ENCODE results near the gene LAMA4. TPM values are rescaled to one million over a fixed set of nuclear protein-coding genes. Genes with fewer than 3 reads are reported as not detected.
A peak's percentile ranks its signal among the peaks of the same experiment; 100 is the strongest.

Gene LAMA4
- total and polyA plus RNA-seq, 7 experiments from 2014 or later: not detected

DNA sequence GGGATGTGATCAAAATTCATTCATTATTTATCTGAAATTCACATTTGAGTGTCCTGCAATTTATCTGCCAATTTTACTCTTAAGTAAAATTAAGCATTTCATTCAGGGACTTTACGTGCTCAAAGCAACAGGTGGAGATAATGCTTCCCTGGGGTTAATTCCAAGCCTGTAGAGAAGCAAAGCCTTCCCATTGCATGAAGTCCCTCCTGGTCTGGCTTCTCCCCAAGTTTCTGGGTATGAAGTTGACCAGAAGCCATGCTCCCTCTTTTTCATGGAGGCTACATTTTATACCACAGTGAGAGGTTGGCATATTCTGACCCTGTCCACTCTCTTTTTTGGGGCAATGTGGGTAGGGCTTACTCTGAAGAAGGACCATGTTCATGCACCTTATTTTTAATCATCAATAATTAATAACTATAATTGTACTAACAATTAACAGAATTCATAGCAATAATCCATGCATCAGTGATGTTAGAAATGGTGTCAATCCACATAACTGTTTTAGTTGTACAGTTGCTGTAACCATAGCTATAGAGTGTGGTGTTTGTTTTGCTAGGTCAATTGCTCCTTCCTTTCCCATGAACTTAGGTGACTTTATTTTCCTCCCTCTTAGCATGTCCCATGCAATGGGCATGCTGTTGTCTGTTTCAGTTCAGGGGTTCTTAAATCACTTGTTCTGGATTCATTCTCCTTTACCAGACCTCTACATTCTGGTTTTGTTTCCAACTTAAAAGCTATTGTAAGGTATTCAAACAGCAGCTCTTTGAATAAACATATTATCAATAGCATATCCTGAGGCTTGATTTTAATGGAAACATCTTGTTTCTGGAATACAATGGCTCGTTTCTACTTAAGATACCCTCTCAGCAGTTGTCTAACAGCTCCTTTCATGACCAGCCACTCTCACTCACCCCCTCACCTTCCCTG, 1.5 kb downstream of the LAMA4 start:
- DNase-seq: no peak
- POLR2A ChIA-PET: no interaction called here
- H3K27ac Mint-ChIP-seq: no peak overlapping the region
- intact Hi-C loops (cut with micrococcal nuclease): no loop called here
- Histone ChIP-seq H3K4me3 (ENCODE audit: low read length) (no peak overlapping the region), H3K9me3 (ENCODE audit: control insufficient read depth in 2 of 3, low read length in 3 of 3) (no peaks in the 10 kb centered on the region), H3K27ac (ENCODE audit: low read depth, low read length) (no peak overlapping the region), H3K4me1 (ENCODE audit: control insufficient read depth in 2 of 2, insufficient read depth in 2 of 2, low read length in 2 of 2) (no peaks in the 10 kb centered on the region), H3K36me3 (ENCODE audit: control insufficient read depth in 2 of 3, insufficient read depth in 3 of 3, low read length in 3 of 3) (no peaks in the 10 kb centered on the region), H3K27me3 (ENCODE audit: control insufficient read depth in 2 of 2, insufficient read depth in 2 of 2, low read length in 2 of 2) (no peaks in the 10 kb centered on the region)
- no peak for ATAC-seq
- CTCF ChIA-PET: no interaction called here
- no peaks in the 10 kb centered on the region for H3K36me3 Mint-ChIP-seq
- peaks cover 12 to 19% (median 16%) of the 10 kb centered on the region in 7 donors for H3K4me1 Mint-ChIP-seq
- H3K9me3 Mint-ChIP-seq: no peaks in the 10 kb centered on the region
- peak overlapping the region; percentile 73 to 90 (median 80) for H3K4me3 Mint-ChIP-seq
- peaks cover 38 to 77% (median 52%) of the 10 kb centered on the region in 5 donors for H3K27me3 Mint-ChIP-seq

DNA sequence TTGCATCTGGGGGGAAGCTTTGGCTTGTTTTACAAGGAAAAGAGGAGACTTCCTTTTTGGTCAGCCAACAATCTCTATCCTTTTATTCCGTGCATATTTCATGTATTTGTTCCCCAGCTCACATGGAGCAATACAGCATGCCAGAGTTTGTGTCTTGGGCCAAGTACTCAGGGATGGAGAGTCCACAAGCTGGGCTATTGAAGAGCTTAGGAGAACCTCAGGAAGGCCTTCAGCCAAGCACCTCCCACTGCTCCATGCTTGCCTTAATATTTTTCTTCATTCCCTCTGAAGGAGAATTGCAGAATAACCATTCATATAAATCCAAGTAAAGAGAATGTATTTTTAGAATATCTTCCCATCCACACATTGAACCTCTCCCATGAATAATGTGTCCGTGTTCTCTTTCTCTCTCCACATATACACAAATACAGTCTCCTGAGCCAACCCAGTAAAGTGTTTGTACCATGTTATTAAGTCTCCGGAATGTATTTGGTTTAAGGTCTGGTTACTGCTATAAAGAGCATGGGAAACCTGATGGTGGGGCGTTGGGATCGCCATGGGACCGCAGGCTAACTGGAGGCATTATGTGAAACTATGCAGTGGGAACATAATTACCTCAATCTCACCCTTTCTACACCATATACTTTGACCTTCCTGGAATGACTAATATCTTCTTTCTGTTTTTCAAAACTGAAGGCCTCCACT, 3.0 kb downstream of the LAMA4 start:
- CTCF ChIA-PET: no interaction called here
- Mint-ChIP-seq H3K9me3 (no peaks in the 10 kb centered on the region), H3K27ac (no peak overlapping the region), H3K4me1 (peaks cover 12 to 19% (median 16%) of the 10 kb centered on the region in 7 donors), H3K27me3 (peaks cover 35 to 78% (median 56%) of the 10 kb centered on the region in 5 donors), H3K36me3 (no peaks in the 10 kb centered on the region), H3K4me3 (no peak overlapping the region)
- Histone ChIP-seq H3K9me3 (ENCODE audit: control insufficient read depth in 2 of 3, low read length in 3 of 3) (no peaks in the 10 kb centered on the region), H3K27me3 (ENCODE audit: control insufficient read depth in 2 of 2, insufficient read depth in 2 of 2, low read length in 2 of 2) (no peaks in the 10 kb centered on the region), H3K4me3 (ENCODE audit: low read length) (no peak overlapping the region), H3K27ac (ENCODE audit: low read depth, low read length) (no peak overlapping the region), H3K4me1 (ENCODE audit: control insufficient read depth in 2 of 2, insufficient read depth in 2 of 2, low read length in 2 of 2) (no peaks in the 10 kb centered on the region), H3K36me3 (ENCODE audit: control insufficient read depth in 2 of 3, insufficient read depth in 3 of 3, low read length in 3 of 3) (no peaks in the 10 kb centered on the region)
- intact Hi-C loops (cut with micrococcal nuclease): no loop called here
- DNase-seq (no peak), ATAC-seq (no peak)
- POLR2A ChIA-PET: no interaction called here

DNA sequence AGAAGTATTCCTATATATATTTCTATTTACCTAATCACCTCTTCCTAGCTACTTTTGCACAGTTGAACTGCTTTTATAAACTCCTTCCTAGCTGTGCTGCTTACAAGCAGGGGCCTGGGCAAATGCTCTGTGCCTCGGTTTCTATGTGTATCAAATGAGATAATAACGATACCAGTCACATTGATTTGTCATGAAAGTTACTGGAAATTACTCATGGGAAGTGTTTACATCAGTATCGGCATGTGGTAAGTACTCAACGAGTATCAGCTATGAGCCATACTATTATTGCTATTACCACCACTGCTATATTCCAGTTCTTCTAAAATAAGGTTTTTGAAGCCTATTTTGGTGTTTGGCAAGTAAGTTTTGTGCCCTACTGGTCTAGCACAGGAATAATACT, 4.9 kb downstream of the LAMA4 start:
- H3K36me3 Mint-ChIP-seq: no peaks in the 10 kb centered on the region
- H3K9me3 Mint-ChIP-seq: no peaks in the 10 kb centered on the region
- intact Hi-C loops (cut with micrococcal nuclease): no loop called here
- Histone ChIP-seq H3K9me3 (ENCODE audit: control insufficient read depth in 2 of 3, low read length in 3 of 3) (no peaks in the 10 kb centered on the region), H3K4me3 (ENCODE audit: low read length) (no peak overlapping the region), H3K27me3 (ENCODE audit: control insufficient read depth in 2 of 2, insufficient read depth in 2 of 2, low read length in 2 of 2) (no peaks in the 10 kb centered on the region), H3K27ac (ENCODE audit: low read depth, low read length) (no peak overlapping the region), H3K36me3 (ENCODE audit: control insufficient read depth in 2 of 3, insufficient read depth in 3 of 3, low read length in 3 of 3) (no peaks in the 10 kb centered on the region), H3K4me1 (ENCODE audit: control insufficient read depth in 2 of 2, insufficient read depth in 2 of 2, low read length in 2 of 2) (no peaks in the 10 kb centered on the region)
- peaks cover 26 to 75% (median 42%) of the 10 kb centered on the region in 5 donors for H3K27me3 Mint-ChIP-seq
- no peak overlapping the region for H3K27ac Mint-ChIP-seq
- ATAC-seq (no peak), DNase-seq (no peak)
- H3K4me3 Mint-ChIP-seq: no peak overlapping the region
- ChIA-PET CTCF (no interaction called here), POLR2A (no interaction called here)
- H3K4me1 Mint-ChIP-seq: peaks cover 11 to 15% (median 12%) of the 10 kb centered on the region in 7 donors

DNA sequence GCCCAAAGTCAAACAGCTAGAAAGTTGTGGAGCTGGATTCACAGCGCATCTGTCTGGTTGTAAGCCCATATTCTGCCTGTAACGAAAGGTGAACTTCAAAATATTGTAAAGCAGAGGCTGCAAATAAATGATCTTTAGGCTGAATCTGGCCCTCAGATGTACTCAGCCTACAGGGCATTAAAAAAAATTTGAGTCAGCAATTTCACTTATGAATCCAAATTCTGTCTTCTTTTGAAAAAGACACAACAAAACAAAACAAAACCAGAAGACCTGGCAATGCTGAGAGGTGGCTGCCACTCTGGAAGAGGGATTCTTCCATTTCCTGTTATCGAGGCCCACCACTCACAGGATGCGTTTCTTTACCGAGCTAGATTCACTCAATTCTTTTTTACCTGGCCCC, 7.1 kb downstream of the LAMA4 start:
- no peak overlapping the region for H3K27ac Mint-ChIP-seq
- Histone ChIP-seq H3K4me3 (ENCODE audit: low read length) (no peak overlapping the region), H3K9me3 (ENCODE audit: control insufficient read depth in 2 of 3, low read length in 3 of 3) (no peaks in the 10 kb centered on the region), H3K27me3 (ENCODE audit: control insufficient read depth in 2 of 2, insufficient read depth in 2 of 2, low read length in 2 of 2) (no peaks in the 10 kb centered on the region), H3K27ac (ENCODE audit: low read depth, low read length) (no peak overlapping the region), H3K4me1 (ENCODE audit: control insufficient read depth in 2 of 2, insufficient read depth in 2 of 2, low read length in 2 of 2) (no peaks in the 10 kb centered on the region), H3K36me3 (ENCODE audit: control insufficient read depth in 2 of 3, insufficient read depth in 3 of 3, low read length in 3 of 3) (no peaks in the 10 kb centered on the region)
- peaks cover 12 to 62% (median 29%) of the 10 kb centered on the region in 5 donors for H3K27me3 Mint-ChIP-seq
- ChIA-PET CTCF (no interaction called here), POLR2A (no interaction called here)
- peaks cover 0 to 7% (median 7%) of the 10 kb centered on the region in 7 donors for H3K4me1 Mint-ChIP-seq
- no peak overlapping the region for H3K4me3 Mint-ChIP-seq
- no peaks in the 10 kb centered on the region for H3K36me3 Mint-ChIP-seq
- H3K9me3 Mint-ChIP-seq: no peaks in the 10 kb centered on the region
- ATAC-seq: no peak
- DNase-seq: no peak
- intact Hi-C loops (cut with micrococcal nuclease): no loop called here

DNA sequence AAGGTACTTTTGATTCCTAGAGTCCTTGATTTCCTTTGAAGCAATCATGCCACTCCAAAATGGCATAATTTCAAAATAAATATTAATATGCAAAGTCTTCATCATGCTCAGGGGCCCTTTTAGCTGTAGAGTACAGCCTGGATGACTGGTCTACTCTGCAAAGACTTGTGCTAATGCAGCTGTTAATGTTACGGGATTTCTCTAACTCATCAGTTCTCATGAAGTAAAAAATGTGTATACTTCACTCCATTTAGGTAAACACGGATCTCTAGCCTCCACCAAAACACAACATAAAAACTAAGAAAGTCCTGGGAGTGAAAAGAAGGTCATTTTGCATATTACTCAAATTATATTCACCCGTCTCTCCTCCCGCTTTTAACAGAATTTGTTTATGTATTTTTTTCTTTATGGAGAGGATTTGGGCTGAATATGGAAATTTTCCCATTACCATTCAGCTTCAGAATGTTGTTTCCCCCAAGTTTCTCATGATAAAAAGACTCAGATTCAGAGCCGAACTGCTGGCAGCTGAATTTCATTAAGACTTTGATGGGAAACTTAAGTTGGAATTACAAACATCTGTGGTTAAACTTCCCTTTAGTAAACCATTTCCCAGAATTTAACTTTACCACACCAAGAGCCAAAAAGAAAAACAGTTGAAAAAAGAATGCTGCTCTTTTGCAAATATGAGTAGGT, 8.7 kb downstream of the LAMA4 start:
- peaks cover 5 to 59% (median 19%) of the 10 kb centered on the region in 5 donors for H3K27me3 Mint-ChIP-seq

DNA sequence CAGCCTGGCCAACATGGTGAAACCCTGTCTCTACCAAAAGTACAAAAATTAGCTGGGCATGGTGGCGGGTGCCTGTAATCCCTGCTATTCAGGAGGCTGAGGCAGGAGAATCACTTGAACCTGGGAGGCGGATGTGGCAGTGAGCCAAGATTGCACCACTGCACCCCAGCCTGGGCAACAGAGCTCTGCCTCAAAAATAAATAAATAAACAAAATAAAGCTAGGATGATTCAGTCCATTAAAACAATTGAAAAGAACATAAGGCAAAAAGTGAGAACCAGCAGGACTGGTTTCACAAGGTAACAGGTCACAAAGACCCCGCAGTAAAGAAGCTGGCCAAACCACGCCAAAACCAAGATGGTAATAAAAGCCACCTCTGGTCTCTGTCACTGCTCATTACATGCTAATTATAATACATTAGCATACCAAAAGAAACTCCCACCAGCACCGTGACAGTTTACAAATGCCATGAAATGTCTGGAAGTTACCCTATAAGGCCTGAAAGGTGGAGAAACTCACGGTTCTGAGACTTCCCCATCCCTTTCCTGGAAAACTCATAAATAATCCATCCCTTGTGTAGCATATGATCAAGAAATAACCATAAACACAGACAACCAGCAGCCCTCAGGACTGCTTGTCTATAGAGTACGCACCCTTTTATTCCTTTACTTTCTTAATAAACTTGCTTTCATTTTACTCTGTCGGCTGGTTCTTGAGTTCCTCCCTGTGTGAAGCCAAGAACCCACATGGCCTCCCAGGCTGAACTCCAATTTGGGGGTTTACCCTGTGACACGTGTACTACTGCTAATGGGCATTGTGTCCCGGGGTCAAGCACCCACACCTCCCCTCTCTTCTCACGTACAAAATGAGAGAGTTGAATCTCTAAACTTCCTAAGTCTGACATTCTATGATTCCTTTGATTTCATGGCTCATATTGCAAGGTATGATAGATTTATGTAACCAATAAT, 10.2 kb downstream of the LAMA4 start:
- Mint-ChIP-seq H3K27me3 (peaks cover 5 to 49% (median 16%) of the 10 kb centered on the region in 5 donors), H3K36me3 (no peaks in the 10 kb centered on the region), H3K4me3 (no peak overlapping the region), H3K9me3 (no peaks in the 10 kb centered on the region), H3K4me1 (peaks cover 2 to 18% (median 16%) of the 10 kb centered on the region in 7 donors), H3K27ac (no peak overlapping the region)
- no peak for ATAC-seq
- H3K4me3 ChIP-seq (ENCODE audit: low read length): no peak overlapping the region
- no peak overlapping the region for H3K27ac ChIP-seq (ENCODE audit: low read depth, low read length)
- ChIA-PET CTCF (no interaction called here), POLR2A (no interaction called here)
- no peaks in the 10 kb centered on the region for H3K27me3 ChIP-seq (ENCODE audit: control insufficient read depth in 2 of 2, insufficient read depth in 2 of 2, low read length in 2 of 2)
- H3K36me3 ChIP-seq (ENCODE audit: control insufficient read depth in 2 of 3, insufficient read depth in 3 of 3, low read length in 3 of 3): no peaks in the 10 kb centered on the region
- no peaks in the 10 kb centered on the region for H3K9me3 ChIP-seq (ENCODE audit: control insufficient read depth in 2 of 3, low read length in 3 of 3)
- DNase-seq: no peak
- intact Hi-C loops (cut with micrococcal nuclease): no loop called here
- no peaks in the 10 kb centered on the region for H3K4me1 ChIP-seq (ENCODE audit: control insufficient read depth in 2 of 2, insufficient read depth in 2 of 2, low read length in 2 of 2)

More for the DNA sequence above, 8.7 kb downstream of the LAMA4 start:
- intact Hi-C loops (cut with micrococcal nuclease): no loop called here
- H3K9me3 ChIP-seq (ENCODE audit: control insufficient read depth in 2 of 3, low read length in 3 of 3): no peaks in the 10 kb centered on the region
- Mint-ChIP-seq H3K9me3 (no peaks in the 10 kb centered on the region), H3K4me1 (peaks cover 2 to 18% (median 16%) of the 10 kb centered on the region in 7 donors), H3K36me3 (no peaks in the 10 kb centered on the region), H3K4me3 (no peak overlapping the region), H3K27ac (no peak overlapping the region)
- H3K27me3 ChIP-seq (ENCODE audit: control insufficient read depth in 2 of 2, insufficient read depth in 2 of 2, low read length in 2 of 2): no peaks in the 10 kb centered on the region
- ATAC-seq (no peak), DNase-seq (no peak)
- CTCF ChIA-PET: no interaction called here
- no peak overlapping the region for H3K27ac ChIP-seq (ENCODE audit: low read depth, low read length)
- no peak overlapping the region for H3K4me3 ChIP-seq (ENCODE audit: low read length)
- H3K4me1 ChIP-seq (ENCODE audit: control insufficient read depth in 2 of 2, insufficient read depth in 2 of 2, low read length in 2 of 2): no peaks in the 10 kb centered on the region
- POLR2A ChIA-PET: interaction anchor here (0.7 kb wide), 1 partner anchor 25 kb away, joined by 3 read pairs; no protein-coding TSS in a partner anchor
- no peaks in the 10 kb centered on the region for H3K36me3 ChIP-seq (ENCODE audit: control insufficient read depth in 2 of 3, insufficient read depth in 3 of 3, low read length in 3 of 3)
